Stimulated activated CD8-positive, alpha-beta memory T cell treated with anti-CD3 and anti-CD28 coated beads, Interleukin-15, amount 100 ng/mL, for 1 hour (primary cell): ENCODE measurements around the gene SLC7A6OS.
A peak's percentile ranks its signal among the peaks of the same experiment; 100 is the strongest.

Experiments
- DNase-seq: peaks from one replicate; pipeline ENCODE4 v3.0.0-alpha.2; 2020; ENCODE audit warnings: low read depth

Gene SLC7A6OS

GRCh38 chr16:68344252-68344651 is 33.5 kb upstream of the SLC7A6OS start:
- no peak for DNase-seq

GRCh38 chr16:68343137-68343536 is 32.4 kb upstream of the SLC7A6OS start:
- DNase-seq: no peak

- no peak for DNase-seq
Measured at GRCh38 chr16:68342620-68343019, 31.9 kb upstream of the SLC7A6OS start.

- DNase-seq: no peak
Measured at GRCh38 chr16:68339214-68339613, 28.5 kb upstream of the SLC7A6OS start.

GRCh38 chr16:68338326-68339119 is 27.8 kb upstream of the SLC7A6OS start:
- no peak for DNase-seq

- no peak for DNase-seq
Measured at GRCh38 chr16:68335175-68335574, 24.4 kb upstream of the SLC7A6OS start.

GRCh38 chr16:68332411-68333121 is 21.8 kb upstream of the SLC7A6OS start:
- no peak for DNase-seq

GRCh38 chr16:68331879-68332410 is 21.2 kb upstream of the SLC7A6OS start:
- DNase-seq: no peak

GRCh38 chr16:68328860-68329390 is 18.2 kb upstream of the SLC7A6OS start:
- DNase-seq: no peak

- peak; percentile 59 for DNase-seq
Measured at GRCh38 chr16:68328151-68328859, 17.6 kb upstream of the SLC7A6OS start.

GRCh38 chr16:68324780-68325357 is 14.1 kb upstream of the SLC7A6OS start:
- DNase-seq: no peak

GRCh38 chr16:68324336-68324735 is 13.6 kb upstream of the SLC7A6OS start:
- no peak for DNase-seq

GRCh38 chr16:68319185-68319908 is 8.6 kb upstream of the SLC7A6OS start:
- no peak for DNase-seq

- no peak for DNase-seq
Measured at GRCh38 chr16:68313116-68313515, 2.4 kb upstream of the SLC7A6OS start.

- no peak for DNase-seq
Measured at GRCh38 chr16:68310437-68310773, 341 bp downstream of the SLC7A6OS start.

GRCh38 chr16:68309799-68310198 is 947 bp downstream of the SLC7A6OS start:
- DNase-seq: no peak

- no peak for DNase-seq
Measured at GRCh38 chr16:68306633-68307032, 4.1 kb downstream of the SLC7A6OS start.

- no peak for DNase-seq
Measured at GRCh38 chr16:68300734-68301459, 9.8 kb downstream of the SLC7A6OS start.

- no peak for DNase-seq
Measured at GRCh38 chr16:68299571-68300453, 10.9 kb downstream of the SLC7A6OS start.
